ENCODE data around the gene GJD3. TPM values are rescaled to one million over a fixed set of nuclear protein-coding genes. Genes with fewer than 3 reads are reported as not detected.

Gene GJD3
- total RNA-seq, 1 donor from 2014 or later: 1.1 TPM

GRCh38 chr17:40350689-40351358 lies 13.7 kb downstream of the GJD3 start:
- H3K4me3 Mint-ChIP-seq (ENCODE audit: unreplicated experiment): no peak overlapping the region

GRCh38 chr17:40349895-40350688 lies 14.4 kb downstream of the GJD3 start:
- H3K4me1 Mint-ChIP-seq (ENCODE audit: unreplicated experiment): peaks cover 52% of the 10 kb centered on the region
- no peak for TF ChIP-seq CTCF (IDR thresholded peaks at IDR 0.05; ENCODE audit: unreplicated experiment)
- no peaks in the 10 kb centered on the region for H3K9me3 Mint-ChIP-seq (ENCODE audit: unreplicated experiment)
- peaks cover 17% of the 10 kb centered on the region for H3K27me3 Mint-ChIP-seq (ENCODE audit: unreplicated experiment)
- H3K27ac Mint-ChIP-seq (ENCODE audit: unreplicated experiment): peak overlapping the region; percentile 86
- no peak for DNase-seq (ENCODE audit: low spot score)
- H3K36me3 Mint-ChIP-seq (ENCODE audit: low read depth, unreplicated experiment): peaks cover 31% of the 10 kb centered on the region
- peak overlapping the region; percentile 68 for H3K4me3 Mint-ChIP-seq (ENCODE audit: unreplicated experiment)

More at GRCh38 chr17:40350689-40351358, 13.7 kb downstream of the GJD3 start:
- H3K36me3 Mint-ChIP-seq (ENCODE audit: low read depth, unreplicated experiment): peaks cover 31% of the 10 kb centered on the region
- DNase-seq (ENCODE audit: low spot score): no peak
- peaks cover 52% of the 10 kb centered on the region for H3K4me1 Mint-ChIP-seq (ENCODE audit: unreplicated experiment)
- no peak for TF ChIP-seq CTCF (IDR thresholded peaks at IDR 0.05; ENCODE audit: unreplicated experiment)
- H3K27ac Mint-ChIP-seq (ENCODE audit: unreplicated experiment): no peak overlapping the region
- H3K27me3 Mint-ChIP-seq (ENCODE audit: unreplicated experiment): peaks cover 19% of the 10 kb centered on the region
- H3K9me3 Mint-ChIP-seq (ENCODE audit: unreplicated experiment): no peaks in the 10 kb centered on the region

GRCh38 chr17:40349477-40349894 lies 15.1 kb downstream of the GJD3 start:
- DNase-seq (ENCODE audit: low spot score): no peak
- peaks cover 21% of the 10 kb centered on the region for H3K27me3 Mint-ChIP-seq (ENCODE audit: unreplicated experiment)
- H3K4me3 Mint-ChIP-seq (ENCODE audit: unreplicated experiment): peak overlapping the region; percentile 81
- peaks cover 57% of the 10 kb centered on the region for H3K4me1 Mint-ChIP-seq (ENCODE audit: unreplicated experiment)
- H3K9me3 Mint-ChIP-seq (ENCODE audit: unreplicated experiment): no peaks in the 10 kb centered on the region
- peaks cover 31% of the 10 kb centered on the region for H3K36me3 Mint-ChIP-seq (ENCODE audit: low read depth, unreplicated experiment)
- TF ChIP-seq CTCF (IDR thresholded peaks at IDR 0.05; ENCODE audit: unreplicated experiment): no peak
- H3K27ac Mint-ChIP-seq (ENCODE audit: unreplicated experiment): peak overlapping the region; percentile 75

- peak overlapping the region; percentile 81 for H3K4me3 Mint-ChIP-seq (ENCODE audit: unreplicated experiment)
- no peaks in the 10 kb centered on the region for H3K9me3 Mint-ChIP-seq (ENCODE audit: unreplicated experiment)
- peaks cover 23% of the 10 kb centered on the region for H3K27me3 Mint-ChIP-seq (ENCODE audit: unreplicated experiment)
Observed at GRCh38 chr17:40348562-40349476, 15.7 kb downstream of the GJD3 start.

More at GRCh38 chr17:40348562-40349476, 15.7 kb downstream of the GJD3 start:
- peaks cover 64% of the 10 kb centered on the region for H3K4me1 Mint-ChIP-seq (ENCODE audit: unreplicated experiment)
- TF ChIP-seq CTCF (IDR thresholded peaks at IDR 0.05; ENCODE audit: unreplicated experiment): no peak
- peaks cover 31% of the 10 kb centered on the region for H3K36me3 Mint-ChIP-seq (ENCODE audit: low read depth, unreplicated experiment)
- no peak for DNase-seq (ENCODE audit: low spot score)
- H3K27ac Mint-ChIP-seq (ENCODE audit: unreplicated experiment): peak overlapping the region; percentile 98
